Transverse colon (tissue), 4 donors: ENCODE results near the gene D2HGDH.

Source experiments
- CTCF ChIP-seq, 5 experiments: fragments of 200-600 bp in 3 of 5; fragments of 450-650 bp in 2 of 5; sonication (generic) in 3 of 5; IDR thresholded peaks; 1 replicate in 2 of 5; 2 replicates in 3 of 5; pipeline ENCODE4 v1.5.1; 2016 to 2017; ENCODE audit warnings: antibody characterized with exemption in 5 of 5, inconsistent platforms in 3 of 5, mild to moderate bottlenecking in 2 of 5, moderate library complexity in 1 of 5
- EP300 ChIP-seq: sonication (generic); formaldehyde crosslinking; IDR thresholded peaks from one replicate; pipeline ENCODE4 v1.6.1; 2017; ENCODE audit warnings: antibody characterized with exemption, low read depth
- POLR2A ChIP-seq: fragments of 450-650 bp; IDR thresholded peaks from one replicate; pipeline ENCODE4 v1.6.1; 2016; ENCODE audit warnings: antibody characterized with exemption, mild to moderate bottlenecking, moderate library complexity
- POLR2AphosphoS5 ChIP-seq, 3 donors: sonication (generic); formaldehyde crosslinking; IDR thresholded peaks; one replicate each; pipeline ENCODE4 v1.6.1; 2016; ENCODE audit warnings: antibody characterized with exemption in 3 of 3

GRCh38 chr2:241701399-241702154 lies 32.9 kb upstream of the D2HGDH start, which contains the start of gene ING5:
- TF ChIP-seq EP300 (no peak), CTCF (IDR thresholded peaks at IDR 0.05) (no peak), POLR2A (peak; percentile 82), POLR2AphosphoS5 (IDR thresholded peaks at IDR 0.05) (peak; percentile 43 to 87 (median 80))
